HG03280 (cell line): Measurements from ENCODE around the gene MT1G.
"Not testable (repeated sequence)": the region's sequence is repeated elsewhere in the genome, so short reads cannot be mapped to it uniquely, and the experiment has no call there.

Experiments used
- ATAC-seq: cut with Tn5 transposase; IDR thresholded peaks from one replicate; pipeline ENCODE4 v1.9.1; 2021; ENCODE audit warnings: mild to moderate bottlenecking, moderate library complexity; ENCODE audit not compliant: unreplicated experiment

Gene MT1G

GRCh38 chr16:56621665-56622445, 46.0 kb downstream of the MT1G start:
- ATAC-seq = not testable (repeated sequence)

GRCh38 chr16:56620339-56620897, 47.4 kb downstream of the MT1G start:
- ATAC-seq = no peak

- ATAC-seq = no peak
These were observed 49.7 kb downstream of the MT1G start for GRCh38 chr16:56618138-56618537.

- no peak for ATAC-seq
These were observed 50.4 kb downstream of the MT1G start for GRCh38 chr16:56617212-56618085.
